AG09309 (cell line): Measurements from ENCODE around the gene TMEM51.

Experiments used
- DNase-seq: peaks from one replicate; pipeline ENCODE4 v3.0.0-alpha.2; 2010; ENCODE audit warnings: low read depth
- H3K4me3 ChIP-seq: 2 replicates; pipeline ENCODE4 v1.5.1; 2011; ENCODE audit warnings: mild to moderate bottlenecking, low read depth, low read length, moderate library complexity; ENCODE audit not compliant: control insufficient read depth
- CTCF ChIP-seq: IDR thresholded peaks from 2 replicates; pipeline ENCODE4 v1.5.1; 2011; ENCODE audit warnings: mild to moderate bottlenecking, low read depth, low read length, inconsistent platforms; ENCODE audit not compliant: insufficient read depth, control insufficient read depth; ENCODE audit errors: missing control alignments

TMEM51 gene

GRCh38 chr1:15187175-15188129 lies 33.9 kb downstream of the TMEM51 start:
- TF ChIP-seq CTCF, result no peak
- DNase-seq, result no peak
- H3K4me3 ChIP-seq, result no peak overlapping the region

- no peak for TF ChIP-seq CTCF
- H3K4me3 ChIP-seq, result no peak overlapping the region
- no peak for DNase-seq
Measured at GRCh38 chr1:15188130-15188524, 34.6 kb downstream of the TMEM51 start.

GRCh38 chr1:15188678-15189077 lies 35.1 kb downstream of the TMEM51 start:
- no peak for TF ChIP-seq CTCF

GRCh38 chr1:15189692-15190370 lies 36.3 kb downstream of the TMEM51 start:
- no peak overlapping the region for H3K4me3 ChIP-seq
- no peak for DNase-seq
- no peak for TF ChIP-seq CTCF

More at GRCh38 chr1:15188678-15189077, 35.1 kb downstream of the TMEM51 start:
- DNase-seq, result no peak
- H3K4me3 ChIP-seq, result no peak overlapping the region

- DNase-seq, result no peak
- no peak for TF ChIP-seq CTCF
- no peak overlapping the region for H3K4me3 ChIP-seq
Measured at GRCh38 chr1:15191267-15191666, 37.7 kb downstream of the TMEM51 start.

- H3K4me3 ChIP-seq, result no peak overlapping the region
- DNase-seq, result no peak
- no peak for TF ChIP-seq CTCF
Measured at GRCh38 chr1:15191770-15192169, 38.2 kb downstream of the TMEM51 start.
